Progenitor cell of endocrine pancreas (in vitro differentiated cells): ENCODE data around the gene ICAM1. TPM values are rescaled to one million over a fixed set of nuclear protein-coding genes. Genes with fewer than 3 reads are reported as not detected.
A peak's percentile ranks its signal among the peaks of the same experiment; 100 is the strongest.

Source experiments
- DNase-seq: peaks from one replicate; pipeline ENCODE4 v3.0.0; 2021; ENCODE audit warnings: low spot score; ENCODE audit not compliant: unreplicated experiment
- H3K27ac Mint-ChIP-seq: 2 replicates; pipeline ENCODE4 v1.8.0; 2021; ENCODE audit warnings: mild to moderate bottlenecking, moderate library complexity, mixed read lengths
- H3K27me3 Mint-ChIP-seq: 2 replicates; pipeline ENCODE4 v1.8.0; 2021; ENCODE audit warnings: mixed read lengths
- H3K36me3 Mint-ChIP-seq: 2 replicates; pipeline ENCODE4 v1.8.0; 2022; ENCODE audit warnings: mixed read lengths; ENCODE audit not compliant: insufficient read depth
- H3K4me1 Mint-ChIP-seq: 2 replicates; pipeline ENCODE4 v1.8.0; 2021; ENCODE audit warnings: low read depth, mixed read lengths
- H3K4me3 Mint-ChIP-seq: 2 replicates; pipeline ENCODE4 v1.8.0; 2021; ENCODE audit warnings: low read depth, mild to moderate bottlenecking, moderate library complexity, mixed read lengths
- H3K9me3 Mint-ChIP-seq: 2 replicates; pipeline ENCODE4 v1.8.0; 2021; ENCODE audit warnings: low read depth, mixed read lengths
- total RNA-seq: library from RNA; stranded (reverse); gene quantifications from 2 replicates; pipeline ENCODE4 v1.2.1, GENCODE V29; 2021
- TF ChIP-seq, protein P1 (sequence below): fragments of 200-600 bp; sonication (generic); IDR thresholded peaks from one replicate; pipeline ENCODE4 v1.5.0; 2021; ENCODE audit warnings: antibody characterized with exemption, mild to moderate bottlenecking; ENCODE audit not compliant: unreplicated experiment

The ICAM1 gene
- total RNA-seq, 1 donor from 2014 or later, result 0.17 TPM

DNA sequence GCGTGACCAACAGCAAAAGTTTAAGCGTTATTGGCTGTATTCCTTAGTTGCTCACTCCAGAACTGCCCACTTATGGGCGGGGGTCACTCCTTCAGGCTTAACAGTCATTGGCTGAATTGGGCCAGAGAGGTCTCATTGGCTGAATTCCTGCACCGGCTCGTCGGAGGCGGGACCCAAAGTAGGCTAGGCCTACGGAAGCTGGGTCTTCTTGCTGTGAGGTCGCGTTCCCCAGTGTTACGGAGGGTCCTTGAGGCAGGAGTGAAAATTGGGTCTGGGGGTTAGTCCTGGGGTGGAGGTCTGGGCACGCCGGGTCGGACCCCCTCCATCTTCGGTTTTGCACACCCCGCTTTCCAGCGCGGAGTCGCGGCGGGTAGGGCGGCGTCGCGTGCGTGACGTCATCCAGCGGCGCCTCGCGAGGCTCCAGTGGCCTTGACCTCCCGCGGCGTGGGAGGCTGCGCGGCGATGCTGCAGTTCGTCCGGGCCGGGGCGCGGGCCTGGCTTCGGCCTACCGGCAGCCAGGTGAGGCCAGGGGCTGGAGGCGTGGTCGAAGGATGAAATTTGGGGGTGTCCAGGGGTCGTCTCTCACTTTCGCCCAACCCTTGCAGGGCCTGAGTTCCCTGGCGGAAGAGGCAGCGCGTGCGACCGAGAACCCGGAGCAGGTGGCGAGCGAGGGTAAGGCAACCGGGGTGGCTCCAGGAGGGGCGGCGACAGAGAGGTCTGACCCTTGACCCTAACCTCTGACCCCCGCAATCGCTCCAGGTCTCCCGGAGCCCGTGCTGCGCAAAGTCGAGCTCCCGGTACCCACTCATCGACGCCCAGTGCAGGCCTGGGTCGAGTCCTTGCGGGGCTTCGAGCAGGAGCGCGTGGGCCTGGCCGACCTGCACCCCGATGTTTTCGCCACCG lies 18.9 kb upstream of the ICAM1 start, which contains the start of gene MRPL4:
Gene MRPL4, plus strand, starts transcription at position 423 of the 903 bp plus-strand sequence. Its CDS starts 40 bp downstream, at position 463.
- Mint-ChIP-seq H3K27ac (peak within 1 kb of the TSS; percentile 98), H3K9me3 (no peaks in the 10 kb centered on the region), H3K27me3 (no peaks in the 10 kb centered on the region), H3K36me3 (peaks cover 7% of the 10 kb centered on the region), H3K4me1 (peaks cover 3% of the 10 kb centered on the region), H3K4me3 (peak within 1 kb of the TSS; percentile 99)
- peak; percentile 86 for DNase-seq
- TF ChIP-seq, protein P1, sequence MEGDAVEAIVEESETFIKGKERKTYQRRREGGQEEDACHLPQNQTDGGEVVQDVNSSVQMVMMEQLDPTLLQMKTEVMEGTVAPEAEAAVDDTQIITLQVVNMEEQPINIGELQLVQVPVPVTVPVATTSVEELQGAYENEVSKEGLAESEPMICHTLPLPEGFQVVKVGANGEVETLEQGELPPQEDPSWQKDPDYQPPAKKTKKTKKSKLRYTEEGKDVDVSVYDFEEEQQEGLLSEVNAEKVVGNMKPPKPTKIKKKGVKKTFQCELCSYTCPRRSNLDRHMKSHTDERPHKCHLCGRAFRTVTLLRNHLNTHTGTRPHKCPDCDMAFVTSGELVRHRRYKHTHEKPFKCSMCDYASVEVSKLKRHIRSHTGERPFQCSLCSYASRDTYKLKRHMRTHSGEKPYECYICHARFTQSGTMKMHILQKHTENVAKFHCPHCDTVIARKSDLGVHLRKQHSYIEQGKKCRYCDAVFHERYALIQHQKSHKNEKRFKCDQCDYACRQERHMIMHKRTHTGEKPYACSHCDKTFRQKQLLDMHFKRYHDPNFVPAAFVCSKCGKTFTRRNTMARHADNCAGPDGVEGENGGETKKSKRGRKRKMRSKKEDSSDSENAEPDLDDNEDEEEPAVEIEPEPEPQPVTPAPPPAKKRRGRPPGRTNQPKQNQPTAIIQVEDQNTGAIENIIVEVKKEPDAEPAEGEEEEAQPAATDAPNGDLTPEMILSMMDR, result no peak

DNA sequence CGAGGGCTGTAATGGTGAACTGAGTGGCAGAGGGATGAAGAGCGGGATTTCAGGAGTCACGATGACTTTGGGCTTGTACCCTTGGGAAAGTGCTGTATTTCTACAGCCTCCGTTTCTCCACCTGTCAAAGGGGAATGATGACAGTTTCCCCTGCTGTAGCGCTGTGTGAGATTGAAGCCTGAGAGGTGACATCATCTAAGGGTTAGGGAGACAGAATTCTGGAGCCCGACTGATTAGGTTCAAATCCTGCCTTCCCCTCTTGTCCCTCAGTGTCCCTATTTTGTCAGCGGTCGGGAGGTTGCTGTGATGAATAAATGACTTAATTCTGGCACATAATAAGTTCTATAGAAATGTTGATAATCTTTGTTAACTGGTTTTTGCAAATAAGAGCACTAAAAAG lies 18.2 kb upstream of the ICAM1 start:
- TF ChIP-seq, protein P1, result no peak
- peak overlapping the region; percentile 98 for H3K27ac Mint-ChIP-seq
- no peaks in the 10 kb centered on the region for H3K9me3 Mint-ChIP-seq
- H3K27me3 Mint-ChIP-seq, result no peaks in the 10 kb centered on the region
- peaks cover 3% of the 10 kb centered on the region for H3K4me1 Mint-ChIP-seq
- H3K36me3 Mint-ChIP-seq, result peaks cover 13% of the 10 kb centered on the region
- DNase-seq, result no peak
- peak overlapping the region; percentile 99 for H3K4me3 Mint-ChIP-seq

DNA sequence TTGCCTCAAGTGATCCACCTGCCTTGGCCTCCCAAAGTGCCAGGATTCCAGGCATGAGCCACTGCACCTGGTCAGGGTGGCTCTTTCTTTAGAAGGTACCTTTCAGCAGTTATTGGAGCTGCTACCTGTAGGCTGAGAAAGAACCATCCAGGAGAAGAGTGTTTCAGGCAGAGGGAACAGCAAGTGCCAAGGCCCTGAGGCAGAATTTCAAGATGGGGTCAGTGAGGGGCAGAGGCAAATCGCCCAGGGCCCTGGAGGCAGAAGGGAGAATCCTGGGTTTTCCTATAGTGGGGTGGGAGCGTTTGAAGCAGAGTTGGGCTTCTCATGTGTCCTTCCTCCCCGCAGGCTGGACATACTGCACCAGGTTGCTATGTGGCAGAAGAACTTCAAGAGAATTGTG lies 16.7 kb upstream of the ICAM1 start:
- peak overlapping the region; percentile 99 for H3K4me3 Mint-ChIP-seq
- H3K27me3 Mint-ChIP-seq, result no peaks in the 10 kb centered on the region
- peaks cover 15% of the 10 kb centered on the region for H3K36me3 Mint-ChIP-seq
- peaks cover 3% of the 10 kb centered on the region for H3K4me1 Mint-ChIP-seq
- no peak for DNase-seq
- H3K27ac Mint-ChIP-seq, result no peak overlapping the region
- TF ChIP-seq, protein P1, result no peak
- no peaks in the 10 kb centered on the region for H3K9me3 Mint-ChIP-seq

DNA sequence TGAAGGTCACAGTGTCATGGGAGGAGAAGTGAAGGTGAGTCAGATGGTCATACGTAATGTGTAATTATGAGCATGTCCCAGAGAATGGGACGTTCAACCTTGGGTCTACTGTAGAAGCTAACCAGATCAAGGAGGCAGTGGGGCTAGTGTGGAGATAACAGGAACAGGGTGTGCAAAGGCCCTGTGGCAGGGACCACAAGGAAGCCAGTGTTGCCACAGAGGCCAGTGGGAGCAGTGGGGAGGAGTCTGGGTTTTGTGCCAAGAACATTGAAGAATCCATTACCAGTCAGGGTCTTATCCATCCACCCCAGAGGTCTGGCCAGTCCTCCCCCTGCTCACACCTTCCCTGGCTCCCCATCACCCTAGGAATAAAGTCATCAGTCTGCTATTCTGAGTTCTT lies 15.6 kb upstream of the ICAM1 start:
- Mint-ChIP-seq H3K4me3 (no peak overlapping the region), H3K36me3 (peaks cover 15% of the 10 kb centered on the region), H3K9me3 (no peaks in the 10 kb centered on the region), H3K4me1 (peaks cover 3% of the 10 kb centered on the region), H3K27ac (no peak overlapping the region), H3K27me3 (no peaks in the 10 kb centered on the region)
- DNase-seq, result no peak
- TF ChIP-seq, protein P1, result no peak

DNA sequence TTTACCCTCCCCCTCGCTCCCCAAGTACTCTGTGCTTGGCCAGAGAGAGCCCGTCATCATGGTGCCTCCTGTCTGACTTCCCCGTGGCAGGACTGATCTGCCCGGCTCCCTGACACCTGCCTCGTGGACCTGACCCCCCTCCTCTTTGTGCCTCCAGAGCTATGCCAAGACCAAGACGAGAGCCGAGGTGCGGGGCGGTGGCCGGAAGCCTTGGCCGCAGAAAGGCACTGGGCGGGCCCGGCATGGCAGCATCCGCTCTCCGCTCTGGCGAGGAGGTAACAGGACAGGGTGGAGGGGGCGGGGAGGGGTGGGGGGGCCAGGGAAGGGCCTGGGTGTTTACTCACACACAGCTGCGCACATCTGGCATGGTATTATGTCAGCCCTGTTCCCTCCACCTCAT lies 14.4 kb upstream of the ICAM1 start:
- no peak for DNase-seq
- Mint-ChIP-seq H3K27ac (no peak overlapping the region), H3K9me3 (no peaks in the 10 kb centered on the region)

More for the DNA sequence above, 14.4 kb upstream of the ICAM1 start:
- Mint-ChIP-seq H3K36me3 (peaks cover 15% of the 10 kb centered on the region), H3K4me3 (no peak overlapping the region), H3K4me1 (peaks cover 3% of the 10 kb centered on the region), H3K27me3 (no peaks in the 10 kb centered on the region)
- TF ChIP-seq, protein P1, result no peak
